ENCODE measurements around the gene DSTYK. TPM values are rescaled to one million over a fixed set of nuclear protein-coding genes. Genes with fewer than 3 reads are reported as not detected.
"Not testable (repeated sequence)": the region's sequence is repeated elsewhere in the genome, so short reads cannot be mapped to it uniquely, and the experiment has no call there.

The DSTYK gene
- total RNA-seq, 4 donors from 2014 or later = 12.9 to 21.1 (median 17.5) TPM

GRCh38 chr1:205236951-205237475, 25.5 kb upstream of the DSTYK start:
- H3K27ac ChIP-seq = no peak overlapping the region
- 79 to 82% methylated on average over 4 of the region's 4 CpGs for WGBS, 2 donors
- peaks cover 3 to 12% of the 10 kb centered on the region in 2 donors for H3K4me1 ChIP-seq
- H3K9me3 ChIP-seq = no peaks in the 10 kb centered on the region
- DNase-seq = no peak
- H3K36me3 ChIP-seq = no peaks in the 10 kb centered on the region
- intact Hi-C loops (cut with DNase I) = no loop called here
- H3K27me3 ChIP-seq = no peaks in the 10 kb centered on the region
- TF ChIP-seq POLR2A (IDR thresholded peaks at IDR 0.05) (no peak), CTCF (IDR thresholded peaks at IDR 0.05) (no peak)
- no peak overlapping the region for H3K4me3 ChIP-seq (replicated peaks in 1 of 3)

DNA sequence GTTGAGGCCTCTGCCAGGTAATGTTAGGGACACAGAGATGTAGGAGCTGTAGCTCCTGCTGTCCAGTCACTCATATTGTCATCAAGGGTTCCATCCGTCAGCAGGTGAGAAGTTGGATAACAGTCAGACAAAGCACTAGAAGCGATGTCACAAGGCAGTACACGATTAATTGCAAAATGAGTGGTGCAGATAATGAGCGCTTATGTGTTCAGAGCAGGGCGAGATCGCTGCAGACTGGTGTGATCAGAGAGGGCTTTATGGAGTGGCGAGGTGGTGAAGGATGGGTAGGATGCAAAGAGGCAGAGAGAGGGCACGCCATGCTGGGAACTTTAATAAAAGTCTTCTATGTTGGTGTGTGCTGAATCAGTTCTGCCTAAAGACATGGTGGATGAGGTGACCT, 25.0 kb upstream of the DSTYK start:
- intact Hi-C loops (cut with DNase I) = no loop called here
- TF ChIP-seq CTCF (IDR thresholded peaks at IDR 0.05) (no peak), POLR2A (IDR thresholded peaks at IDR 0.05) (no peak)
- Histone ChIP-seq H3K27me3 (no peaks in the 10 kb centered on the region), H3K4me1 (peaks cover 3 to 12% of the 10 kb centered on the region in 2 donors), H3K36me3 (no peaks in the 10 kb centered on the region), H3K27ac (no peak overlapping the region), H3K9me3 (no peaks in the 10 kb centered on the region), H3K4me3 (replicated peaks in 1 of 3) (no peak overlapping the region)
- DNase-seq = no peak
- WGBS, 2 donors = 96 to 100% methylated on average over 8 of the region's 8 CpGs

- intact Hi-C loops (cut with DNase I) = no loop called here
- H3K9me3 ChIP-seq = no peaks in the 10 kb centered on the region
- peaks cover 3 to 12% of the 10 kb centered on the region in 2 donors for H3K4me1 ChIP-seq
- TF ChIP-seq CTCF (IDR thresholded peaks at IDR 0.05) (no peak), POLR2A (IDR thresholded peaks at IDR 0.05) (no peak)
- H3K27ac ChIP-seq = no peak overlapping the region
- H3K36me3 ChIP-seq = no peaks in the 10 kb centered on the region
- 89% methylated on average over 6 of the region's 6 CpGs for WGBS, 2 donors
- H3K4me3 ChIP-seq (replicated peaks in 1 of 3) = no peak overlapping the region
- H3K27me3 ChIP-seq = no peaks in the 10 kb centered on the region
- DNase-seq = no peak
These were observed 24.4 kb upstream of the DSTYK start for GRCh38 chr1:205235951-205236350.

GRCh38 chr1:205233986-205234385, 22.5 kb upstream of the DSTYK start:
- not testable (repeated sequence) for H3K36me3 ChIP-seq, DNase-seq
- 96% methylated on average over 7 of the region's 7 CpGs for WGBS, 2 donors

DNA sequence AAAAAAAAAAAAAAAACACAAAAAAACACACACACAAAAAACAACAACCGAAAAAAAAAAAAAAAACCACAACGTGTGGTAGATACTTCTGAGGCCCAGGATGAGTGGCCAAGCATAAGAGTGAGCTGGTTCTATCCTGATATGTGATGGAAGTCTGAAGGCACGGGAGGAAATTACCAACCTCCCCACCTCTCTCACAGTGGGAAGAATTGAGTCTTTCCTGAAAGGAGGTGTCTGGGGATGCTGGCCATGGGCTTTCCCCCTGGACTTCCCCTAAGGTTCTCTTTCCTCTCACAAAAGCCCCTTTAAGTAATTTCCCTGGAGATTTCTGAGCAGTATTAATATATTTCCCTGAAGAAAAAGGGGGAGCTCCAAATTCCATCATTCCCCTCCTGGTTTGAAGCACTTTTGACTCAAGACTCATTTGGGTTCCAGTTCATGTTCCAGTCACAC, 21.5 kb upstream of the DSTYK start:
- H3K36me3 ChIP-seq = no peaks in the 10 kb centered on the region
- intact Hi-C loops (cut with DNase I) = no loop called here
- peaks cover 14 to 27% of the 10 kb centered on the region in 2 donors for H3K4me1 ChIP-seq
- H3K27ac ChIP-seq = no peak overlapping the region
- no peak overlapping the region for H3K4me3 ChIP-seq (replicated peaks in 1 of 3)
- H3K27me3 ChIP-seq = no peaks in the 10 kb centered on the region
- 32 to 50% methylated on average over 3 of the region's 3 CpGs for WGBS, 2 donors
- H3K9me3 ChIP-seq = no peaks in the 10 kb centered on the region
- no peak for DNase-seq
- TF ChIP-seq CTCF (IDR thresholded peaks at IDR 0.05) (no peak), POLR2A (IDR thresholded peaks at IDR 0.05) (no peak)

More at GRCh38 chr1:205233986-205234385, 22.5 kb upstream of the DSTYK start:
- H3K4me3 ChIP-seq (replicated peaks in 1 of 3); H3K9me3 ChIP-seq; H3K27me3 ChIP-seq; H3K27ac ChIP-seq; intact Hi-C loops (cut with DNase I): not testable (repeated sequence)
- peaks cover 7 to 20% of the 10 kb centered on the region in 2 donors for H3K4me1 ChIP-seq

Data from thyroid gland (tissue), 4 donors.